Renal pelvis (tissue), 4 donors: Measurements from ENCODE around the gene FOLR3. TPM values are rescaled to one million over a fixed set of nuclear protein-coding genes. Genes with fewer than 3 reads are reported as not detected.
"Not testable (repeated sequence)": the region's sequence is repeated elsewhere in the genome, so short reads cannot be mapped to it uniquely, and the experiment has no call there.

Experiments used
- DNase-seq: peaks from one replicate; pipeline ENCODE4 v3.0.0-alpha.2; 2013
- polyA plus RNA-seq, 3 donors: library from polyadenylated mRNA; unstranded; fragments of 120-200 nt; gene quantifications; one replicate each; pipeline ENCODE4 v1.2.1, GENCODE V29; 2013; ENCODE audit not compliant: insufficient read length in 3 of 3

Gene FOLR3
- polyA plus RNA-seq, 3 donors, result 1.6 to 2.8 (median 2.2) TPM

GRCh38 chr11:72119198-72119597 lies 16.3 kb upstream of the FOLR3 start:
- DNase-seq, result no peak

GRCh38 chr11:72120930-72121329 lies 14.6 kb upstream of the FOLR3 start:
- no peak for DNase-seq

GRCh38 chr11:72122607-72123006 lies 12.9 kb upstream of the FOLR3 start:
- no peak for DNase-seq

GRCh38 chr11:72123117-72123653 lies 12.3 kb upstream of the FOLR3 start:
- DNase-seq, result no peak

GRCh38 chr11:72124046-72124445 lies 11.5 kb upstream of the FOLR3 start:
- no peak for DNase-seq

- DNase-seq, result no peak
These were observed 9.6 kb upstream of the FOLR3 start for GRCh38 chr11:72125956-72126355.

- DNase-seq, result no peak
These were observed 7.6 kb upstream of the FOLR3 start for GRCh38 chr11:72127923-72128322.

GRCh38 chr11:72129381-72129780 lies 6.1 kb upstream of the FOLR3 start:
- no peak for DNase-seq

GRCh38 chr11:72132646-72133045 lies 2.9 kb upstream of the FOLR3 start:
- no peak for DNase-seq

GRCh38 chr11:72135891-72136683 lies 562 bp downstream of the FOLR3 start:
- no peak for DNase-seq

- no peak for DNase-seq
These were observed 1.2 kb downstream of the FOLR3 start for GRCh38 chr11:72136684-72137262.

- no peak for DNase-seq
These were observed 3.4 kb downstream of the FOLR3 start for GRCh38 chr11:72138821-72139390.

GRCh38 chr11:72139500-72139899 lies 4.0 kb downstream of the FOLR3 start:
- no peak for DNase-seq

GRCh38 chr11:72140661-72141060 lies 5.1 kb downstream of the FOLR3 start:
- DNase-seq, result no peak

- no peak for DNase-seq
These were observed 5.5 kb downstream of the FOLR3 start for GRCh38 chr11:72141066-72141465.

- DNase-seq, result not testable (repeated sequence)
These were observed 6.6 kb downstream of the FOLR3 start for GRCh38 chr11:72142086-72142485.

- not testable (repeated sequence) for DNase-seq
These were observed 7.0 kb downstream of the FOLR3 start for GRCh38 chr11:72142543-72142942.

GRCh38 chr11:72144807-72145565 lies 9.5 kb downstream of the FOLR3 start:
- DNase-seq, result no peak

- DNase-seq, result no peak
These were observed 11.1 kb downstream of the FOLR3 start for GRCh38 chr11:72146625-72147024.

- DNase-seq, result no peak
These were observed 15.4 kb downstream of the FOLR3 start for GRCh38 chr11:72150882-72151281.

- not testable (repeated sequence) for DNase-seq
These were observed 18.3 kb downstream of the FOLR3 start for GRCh38 chr11:72153874-72154273.

- DNase-seq, result no peak
These were observed 19.3 kb downstream of the FOLR3 start for GRCh38 chr11:72154816-72155215.
